A549 treated with ZK216348 at 1 μM for 4 hours (cell line): ENCODE results near the gene GLP2R. TPM values are rescaled to one million over a fixed set of nuclear protein-coding genes. Genes with fewer than 3 reads are reported as not detected.

Experiments used
- total RNA-seq: library from RNA; stranded (reverse); fragments of 200-300 nt; extraction: Qiagen RNA extraction; gene quantifications from 5 replicates; pipeline ENCODE4 v1.2.3, GENCODE V29; 2022; ENCODE audit warnings: low read depth

The GLP2R gene
- 6.4 to 16.6 TPM (median 10.3 TPM) in 5 replicates for total RNA-seq

DNA sequence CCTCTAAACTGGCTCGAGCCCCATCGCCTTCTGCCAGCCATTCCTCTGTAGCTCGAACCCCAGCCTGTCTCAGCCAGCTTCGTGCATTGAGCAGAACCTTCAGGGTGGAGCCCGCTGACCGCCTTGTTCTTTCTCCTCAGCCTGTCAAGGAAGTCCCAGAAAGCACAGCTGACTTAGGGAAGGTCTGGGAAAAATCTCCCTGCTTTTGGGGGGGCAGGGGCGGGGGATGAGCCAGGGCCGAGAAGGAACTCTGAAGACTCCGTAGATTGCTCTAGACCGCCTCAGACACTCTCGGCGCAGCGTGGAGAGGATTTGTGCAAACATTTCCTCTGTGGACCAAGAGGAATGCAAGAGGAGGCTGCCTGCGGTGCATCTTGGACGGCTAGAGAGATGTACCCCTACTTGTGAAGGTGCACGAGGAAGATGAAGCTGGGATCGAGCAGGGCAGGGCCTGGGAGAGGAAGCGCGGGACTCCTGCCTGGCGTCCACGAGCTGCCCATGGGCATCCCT lies at the start of gene GLP2R:
Gene GLP2R (plus strand): TSS at position 284 of the 510 bp plus-strand sequence. CDS start 140 bp downstream, at position 424.

GRCh38 chr17:9790889-9791876 lies 34.5 kb upstream of the GLP2R start, which contains the start of gene DHRS7C:
Gene DHRS7C (minus strand): TSS chr17:9791592. CDS start chr17:9791284, 308 bp downstream.

GRCh38 chr17:9821921-9822320 lies 3.8 kb upstream of the GLP2R start, which contains the start of gene GSG1L2:
Gene GSG1L2 (minus strand): TSS chr17:9822079. CDS start chr17:9822071, 8 bp downstream.

GRCh38 chr17:9905078-9905415 lies 79.3 kb downstream of the GLP2R start, which contains the start of gene RCVRN:
Gene RCVRN (minus strand): TSS chr17:9905271. CDS start chr17:9905180, 91 bp downstream.

Other genes with a start within 250 kb of the GLP2R start
- not detected in 5 replicates for gene CFAP52, start 249.3 kb upstream of the GLP2R start, total RNA-seq
- 3.7 to 5.0 TPM (median 4.0 TPM) in 5 replicates for gene USP43, start 180.4 kb upstream of the GLP2R start, total RNA-seq
- gene DHRS7C, start 34.3 kb upstream of the GLP2R start, total RNA-seq = not detected in 5 replicates
- not detected in 5 replicates for gene GSG1L2, start 3.8 kb upstream of the GLP2R start, total RNA-seq
- gene RCVRN, start 79.3 kb downstream of the GLP2R start, total RNA-seq = not detected in 5 replicates